ENCODE measurements around the gene TRIM4.

The TRIM4 gene

DNA sequence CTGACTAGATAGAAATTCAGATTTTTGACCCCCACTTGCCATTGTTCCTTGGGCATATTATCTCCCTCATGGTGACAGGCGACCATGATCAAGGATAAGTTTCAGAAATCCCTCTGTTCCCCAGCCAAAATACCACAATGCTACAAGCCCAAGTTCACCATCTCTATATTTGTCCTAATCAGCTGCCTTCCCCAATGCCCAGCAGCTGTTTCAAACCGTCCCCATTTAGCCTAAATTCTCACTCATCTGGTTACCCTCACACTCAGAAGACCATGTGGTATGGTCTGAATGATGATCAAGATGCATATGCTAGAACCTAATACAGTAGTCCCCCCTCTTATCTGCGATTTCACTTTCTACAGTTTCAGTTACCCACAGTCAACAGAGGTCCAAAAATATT, 11.0 kb upstream of the TRIM4 start:
- TF ChIP-seq ZNF274 (IDR thresholded peaks at IDR 0.05; ENCODE audit: low read depth, low read length), result no peak
- no peak overlapping the region for H3K4me3 ChIP-seq (ENCODE audit: low read length)

DNA sequence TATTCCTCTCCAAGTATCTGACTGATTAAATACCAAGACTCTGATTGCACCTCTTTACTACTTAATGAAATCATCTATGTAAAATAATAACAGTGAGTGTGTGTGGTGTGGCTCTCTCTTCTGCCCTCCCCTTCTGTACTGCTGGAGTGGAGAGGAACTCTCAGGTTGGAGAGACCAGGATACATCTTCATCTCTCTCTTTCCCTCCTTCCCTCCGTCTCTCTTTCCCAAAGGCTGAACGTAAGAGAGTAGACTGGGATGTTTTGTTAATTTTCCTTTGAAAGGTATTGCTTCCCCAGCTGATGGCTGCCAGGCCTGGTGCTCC, 10.4 kb upstream of the TRIM4 start:
- TF ChIP-seq ZNF274 (IDR thresholded peaks at IDR 0.05; ENCODE audit: low read depth, low read length), result no peak
- no peak overlapping the region for H3K4me3 ChIP-seq (ENCODE audit: low read length)

DNA sequence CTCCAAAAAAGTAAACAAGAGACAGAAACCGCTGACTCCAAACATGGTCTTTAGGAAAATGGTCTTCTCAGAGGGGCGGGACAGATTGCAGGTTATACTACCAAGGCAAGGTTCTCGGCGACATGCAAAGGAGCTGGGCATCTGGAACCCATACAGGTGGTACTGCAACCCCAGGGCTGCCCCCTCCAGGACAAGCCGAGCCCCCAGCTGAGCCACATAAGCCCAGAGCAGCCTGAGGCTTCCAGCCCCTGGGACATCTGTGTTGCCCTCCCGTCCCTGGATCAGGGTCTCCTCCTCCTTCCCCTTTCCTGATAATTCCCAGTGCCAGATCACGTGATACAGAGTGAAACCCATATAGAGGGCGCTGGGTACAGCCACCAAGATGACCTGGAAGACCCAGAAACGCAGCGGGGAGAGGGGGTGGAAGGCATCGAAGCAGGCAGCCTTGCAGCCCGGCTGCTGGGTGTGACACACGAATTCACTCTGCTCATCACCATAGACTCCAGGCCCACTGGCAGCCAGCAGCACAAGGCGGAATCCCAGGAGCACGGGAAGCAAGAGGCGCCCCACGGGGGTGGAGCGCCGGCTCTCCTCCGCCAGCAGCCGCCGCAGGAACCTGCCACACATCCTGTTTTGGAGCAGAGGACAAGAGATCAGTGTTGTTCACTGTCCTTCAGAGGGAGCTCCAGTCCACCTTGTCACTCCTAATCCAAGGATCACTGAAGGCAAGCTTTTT, 9.8 kb upstream of the TRIM4 start, which contains the start of gene GJC3:
Gene GJC3, minus strand, starts transcription at position 627 of the 736 bp plus-strand sequence. Its CDS starts 0 bp downstream, at position 627.
- no peak for TF ChIP-seq ZNF274 (IDR thresholded peaks at IDR 0.05; ENCODE audit: low read depth, low read length)

GRCh38 chr7:99928188-99928587, 8.9 kb upstream of the TRIM4 start:
- H3K4me3 ChIP-seq (ENCODE audit: low read length), result no peak overlapping the region
- TF ChIP-seq ZNF274 (IDR thresholded peaks at IDR 0.05; ENCODE audit: low read depth, low read length), result no peak

More for the DNA sequence above, 9.8 kb upstream of the TRIM4 start, which contains the start of gene GJC3:
- H3K4me3 ChIP-seq (ENCODE audit: low read length), result peak within 1 kb of the TSS; percentile 9; the same call in 1 of the 2 replicates

DNA sequence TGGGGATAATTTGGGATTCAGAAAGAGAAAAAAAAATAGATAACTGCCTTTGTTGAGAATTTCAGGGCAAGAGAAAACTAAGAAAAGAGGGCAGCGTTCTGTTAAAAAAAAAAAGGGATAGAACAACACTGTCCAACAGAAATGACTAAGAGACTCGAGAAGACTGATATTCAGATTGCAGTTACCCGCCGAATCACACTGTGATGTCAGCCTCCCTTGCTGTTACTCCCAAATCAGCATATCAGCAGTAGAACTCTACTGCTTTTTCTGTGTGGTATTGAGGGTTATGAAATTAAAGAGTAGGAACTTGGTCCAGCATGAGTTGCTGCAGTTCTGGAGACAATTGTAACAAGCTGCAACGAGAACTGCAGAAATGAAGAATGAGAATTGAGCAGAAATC, 8.2 kb upstream of the TRIM4 start:
- no peak overlapping the region for H3K4me3 ChIP-seq (ENCODE audit: low read length)
- TF ChIP-seq ZNF274 (IDR thresholded peaks at IDR 0.05; ENCODE audit: low read depth, low read length), result no peak

GRCh38 chr7:99926321-99926720, 7.0 kb upstream of the TRIM4 start:
- no peak overlapping the region for H3K4me3 ChIP-seq (ENCODE audit: low read length)
- no peak for TF ChIP-seq ZNF274 (IDR thresholded peaks at IDR 0.05; ENCODE audit: low read depth, low read length)

DNA sequence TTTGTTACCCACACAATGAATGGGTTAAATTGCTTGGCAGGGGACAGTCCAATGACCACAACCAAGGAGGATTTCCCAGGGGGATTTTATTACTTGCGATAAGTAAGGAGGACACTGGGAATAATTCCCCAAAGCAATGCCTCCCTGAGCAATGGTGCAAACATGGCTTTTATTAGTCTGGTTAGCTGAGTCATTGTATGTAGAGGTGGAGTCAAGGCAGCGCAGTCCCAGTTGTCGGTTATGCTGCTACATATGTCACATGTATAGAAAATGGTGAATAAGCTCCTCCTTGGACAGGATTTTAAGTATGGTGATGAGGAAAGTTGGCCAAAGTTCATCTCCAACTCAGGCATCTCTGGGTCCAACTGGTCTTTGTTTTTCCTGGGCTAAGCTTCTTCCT, 3.9 kb upstream of the TRIM4 start:
- H3K4me3 ChIP-seq (ENCODE audit: low read length), result no peak overlapping the region
- no peak for TF ChIP-seq ZNF274 (IDR thresholded peaks at IDR 0.05; ENCODE audit: low read depth, low read length)

DNA sequence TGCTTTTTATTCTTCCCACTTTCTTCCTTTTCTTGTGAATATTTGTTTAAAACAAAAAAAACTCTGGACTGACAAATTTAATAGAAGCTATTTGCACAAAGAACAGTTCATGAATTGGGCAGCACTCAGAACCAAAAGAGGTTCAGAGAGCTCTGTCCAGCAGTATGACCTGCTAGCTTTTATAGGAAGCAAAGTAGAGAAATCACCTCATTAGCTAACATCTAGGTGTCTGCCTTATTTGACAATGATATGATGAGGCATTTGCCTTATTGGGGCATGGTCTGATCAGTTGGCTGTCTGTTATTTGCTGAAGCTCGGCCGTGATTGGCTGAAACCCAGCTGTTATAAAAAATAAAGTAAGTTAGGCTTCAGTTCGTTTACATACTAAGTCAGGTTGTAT, 819 bp upstream of the TRIM4 start:
- H3K4me3 ChIP-seq (ENCODE audit: low read length), result peak overlapping the region; percentile 86
- no peak for TF ChIP-seq ZNF274 (IDR thresholded peaks at IDR 0.05; ENCODE audit: low read depth, low read length)

DNA sequence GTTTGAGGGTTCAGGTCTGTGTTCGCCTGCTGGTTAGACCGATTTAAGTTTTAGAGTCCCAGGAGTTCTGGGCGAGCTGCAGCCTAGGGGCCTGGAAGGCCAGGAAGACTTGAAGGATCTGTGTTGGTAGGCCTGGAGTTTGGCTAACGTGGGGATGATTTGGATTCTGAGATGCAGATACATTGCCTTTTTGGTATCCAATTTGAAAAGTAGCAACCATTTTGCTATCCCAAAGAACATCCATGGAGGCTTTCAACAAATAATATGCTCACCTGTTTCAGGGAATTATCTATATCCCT, 433 bp upstream of the TRIM4 start:
- H3K4me3 ChIP-seq (ENCODE audit: low read length), result peak overlapping the region; percentile 86
- TF ChIP-seq ZNF274 (IDR thresholded peaks at IDR 0.05; ENCODE audit: low read depth, low read length), result no peak

- TF ChIP-seq ZNF274 (IDR thresholded peaks at IDR 0.05; ENCODE audit: low read depth, low read length), result no peak
Measured at GRCh38 chr7:99910976-99911375, 8.4 kb downstream of the TRIM4 start.

GRCh38 chr7:99901581-99901980, 17.7 kb downstream of the TRIM4 start:
- no peak overlapping the region for H3K4me3 ChIP-seq (ENCODE audit: low read length)
- TF ChIP-seq ZNF274 (IDR thresholded peaks at IDR 0.05; ENCODE audit: low read depth, low read length), result no peak

More at GRCh38 chr7:99910976-99911375, 8.4 kb downstream of the TRIM4 start:
- H3K4me3 ChIP-seq (ENCODE audit: low read length), result no peak overlapping the region

DNA sequence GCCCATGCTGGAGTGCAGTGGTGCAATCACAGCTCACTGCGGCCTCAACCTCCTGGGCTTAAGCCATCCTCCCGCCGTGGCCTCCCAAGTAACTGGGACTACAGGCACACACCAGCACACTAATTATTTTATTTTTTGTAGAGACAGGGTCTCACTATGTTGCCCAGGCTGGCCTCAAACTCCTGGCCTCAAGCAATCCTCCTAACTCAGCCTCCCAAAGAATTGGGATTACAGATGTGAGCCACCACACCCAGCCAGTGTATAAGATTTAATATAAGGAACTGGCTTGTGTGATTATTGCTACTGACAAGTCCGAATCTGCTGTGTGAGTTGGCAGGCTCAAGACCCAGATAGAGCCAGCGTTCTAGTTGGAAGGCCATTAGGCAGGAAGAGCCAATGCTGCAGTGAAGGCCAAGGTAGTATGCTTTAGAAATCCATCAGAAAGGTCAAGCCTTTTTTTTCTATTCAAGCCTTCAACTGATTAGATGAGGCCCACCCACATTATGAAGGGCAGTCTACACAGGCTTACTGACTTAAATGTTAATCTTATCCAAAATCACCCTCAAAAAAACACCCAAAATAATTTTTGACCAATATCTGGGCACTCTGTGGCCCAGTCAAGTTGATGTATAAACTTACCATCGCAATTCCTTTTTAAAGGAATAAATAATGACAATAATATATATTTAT, 19.4 kb downstream of the TRIM4 start:
- TF ChIP-seq ZNF274 (IDR thresholded peaks at IDR 0.05; ENCODE audit: low read depth, low read length), result no peak
- no peak overlapping the region for H3K4me3 ChIP-seq (ENCODE audit: low read length)

- no peak overlapping the region for H3K4me3 ChIP-seq (ENCODE audit: low read length)
- TF ChIP-seq ZNF274 (IDR thresholded peaks at IDR 0.05; ENCODE audit: low read depth, low read length), result no peak
Measured at GRCh38 chr7:99898836-99899235, 20.5 kb downstream of the TRIM4 start.

GRCh38 chr7:99898023-99898357, 21.3 kb downstream of the TRIM4 start:
- no peak overlapping the region for H3K4me3 ChIP-seq (ENCODE audit: low read length)
- TF ChIP-seq ZNF274 (IDR thresholded peaks at IDR 0.05; ENCODE audit: low read depth, low read length), result no peak

- no peak overlapping the region for H3K4me3 ChIP-seq (ENCODE audit: low read length)
- no peak for TF ChIP-seq ZNF274 (IDR thresholded peaks at IDR 0.05; ENCODE audit: low read depth, low read length)
Measured at GRCh38 chr7:99897322-99898022, 21.9 kb downstream of the TRIM4 start.

All from GM08714 (cell line).